Hepatocyte (in vitro differentiated cells): ENCODE results near the gene SYNPO2.

Source experiments
- CTCF ChIP-seq: fragments of 200-600 bp; sonication (generic); IDR thresholded peaks from 2 replicates; pipeline ENCODE4 v1.5.1; 2016; ENCODE audit warnings: antibody characterized with exemption, mild to moderate bottlenecking; ENCODE audit not compliant: poor library complexity
- EZH2 ChIP-seq: fragments of 200-600 bp; sonication (generic); IDR thresholded peaks from 2 replicates; pipeline ENCODE4 v1.6.1; 2016; ENCODE audit warnings: antibody characterized with exemption, mild to moderate bottlenecking, borderline replicate concordance

DNA sequence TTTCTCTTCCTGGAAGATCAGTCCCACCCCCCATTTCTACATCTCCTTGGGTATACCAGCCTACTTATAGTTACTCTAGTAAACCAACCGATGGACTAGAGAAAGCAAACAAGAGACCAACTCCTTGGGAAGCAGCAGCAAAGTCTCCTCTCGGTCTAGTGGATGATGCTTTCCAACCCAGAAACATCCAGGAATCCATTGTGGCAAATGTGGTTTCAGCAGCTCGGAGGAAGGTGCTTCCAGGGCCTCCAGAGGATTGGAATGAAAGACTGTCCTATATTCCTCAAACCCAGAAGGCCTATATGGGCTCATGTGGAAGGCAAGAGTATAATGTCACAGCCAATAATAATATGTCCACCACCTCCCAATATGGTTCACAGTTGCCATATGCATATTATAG lies 168.8 kb downstream of the SYNPO2 start:
- TF ChIP-seq CTCF (no peak), EZH2 (no peak)
